ENCODE results near the gene FAM13A. TPM values are rescaled to one million over a fixed set of nuclear protein-coding genes. Genes with fewer than 3 reads are reported as not detected.

FAM13A gene
- total RNA-seq, 4 donors from 2014 or later: 61.8 to 217 (median 152) TPM

- TF ChIP-seq CTCF (IDR thresholded peaks at IDR 0.05; ENCODE audit: low read depth): no peak
These were observed 247.3 kb downstream of the FAM13A start for GRCh38 chr4:88809576-88810219.

- no peak for TF ChIP-seq CTCF (IDR thresholded peaks at IDR 0.05; ENCODE audit: low read depth)
These were observed 247.9 kb downstream of the FAM13A start for GRCh38 chr4:88809101-88809500.

- TF ChIP-seq CTCF (IDR thresholded peaks at IDR 0.05; ENCODE audit: low read depth): no peak
These were observed 249.5 kb downstream of the FAM13A start for GRCh38 chr4:88807499-88807898.

- TF ChIP-seq CTCF (IDR thresholded peaks at IDR 0.05; ENCODE audit: low read depth): no peak
These were observed 252.8 kb downstream of the FAM13A start for GRCh38 chr4:88804234-88804633.

GRCh38 chr4:88803600-88804096 lies 253.3 kb downstream of the FAM13A start:
- no peak for TF ChIP-seq CTCF (IDR thresholded peaks at IDR 0.05; ENCODE audit: low read depth)

GRCh38 chr4:88802585-88803286 lies 254.2 kb downstream of the FAM13A start:
- no peak for TF ChIP-seq CTCF (IDR thresholded peaks at IDR 0.05; ENCODE audit: low read depth)

- TF ChIP-seq CTCF (IDR thresholded peaks at IDR 0.05; ENCODE audit: low read depth): no peak
These were observed 254.8 kb downstream of the FAM13A start for GRCh38 chr4:88802138-88802537.

Measured in subcutaneous adipose tissue (tissue), 4 donors.